H9 (cell line): Measurements from ENCODE around the gene INSC. TPM values are rescaled to one million over a fixed set of nuclear protein-coding genes. Genes with fewer than 3 reads are reported as not detected.

Experiments
- DNase-seq: peaks from one replicate; pipeline ENCODE4 v3.0.0-alpha.2; 2017
- H2AFZ ChIP-seq: one replicate; pipeline ENCODE4 v1.6.1; 2013; ENCODE audit warnings: mild to moderate bottlenecking, low read length, control low read depth, moderate library complexity
- H2AK5ac ChIP-seq: 2 replicates; pipeline ENCODE4 v1.6.1; 2013; ENCODE audit warnings: low read length, control low read depth, mixed read lengths; ENCODE audit not compliant: insufficient read length
- H2BK120ac ChIP-seq: one replicate; pipeline ENCODE4 v1.6.1; 2013; ENCODE audit warnings: low read depth, mild to moderate bottlenecking, low read length, control low read depth, inconsistent platforms; ENCODE audit not compliant: poor library complexity, severe bottlenecking
- H2BK12ac ChIP-seq: 2 replicates; pipeline ENCODE4 v1.6.1; 2013; ENCODE audit warnings: low read length, control low read depth, mixed read lengths, low read depth; ENCODE audit not compliant: insufficient read length
- H2BK15ac ChIP-seq: 2 replicates; pipeline ENCODE4 v1.6.1; 2013; ENCODE audit warnings: low read depth, low read length, control low read depth
- H2BK20ac ChIP-seq: one replicate; pipeline ENCODE4 v1.6.1; 2013; ENCODE audit warnings: low read depth, mild to moderate bottlenecking, low read length, control low read depth, inconsistent platforms; ENCODE audit not compliant: poor library complexity, severe bottlenecking
- H2BK5ac ChIP-seq: 2 replicates; pipeline ENCODE4 v1.6.1; 2013; ENCODE audit warnings: low read length, control low read depth, mixed read lengths; ENCODE audit not compliant: insufficient read length
- H3K14ac ChIP-seq: 2 replicates; pipeline ENCODE4 v1.6.1; 2013; ENCODE audit warnings: low read length, control low read depth; ENCODE audit not compliant: insufficient read depth
- H3K18ac ChIP-seq: 2 replicates; pipeline ENCODE4 v1.6.1; 2013; ENCODE audit warnings: low read depth, mild to moderate bottlenecking, mixed read lengths, low read length, control low read depth; ENCODE audit not compliant: insufficient read length
- H3K23ac ChIP-seq: 2 replicates; pipeline ENCODE4 v1.6.1; 2013; ENCODE audit warnings: low read length, control low read depth, mixed read lengths, low read depth; ENCODE audit not compliant: insufficient read length
- H3K23me2 ChIP-seq: 2 replicates; pipeline ENCODE4 v1.6.1; 2013; ENCODE audit warnings: low read depth, mild to moderate bottlenecking, mixed read lengths, low read length, control low read depth; ENCODE audit not compliant: insufficient read length, poor library complexity, severe bottlenecking
- H3K27ac ChIP-seq: 2 replicates; pipeline ENCODE4 v1.5.1; 2013; ENCODE audit warnings: low read length, control low read depth, mixed read lengths, low read depth; ENCODE audit not compliant: insufficient read length
- H3K27me3 ChIP-seq: 2 replicates; pipeline ENCODE4 v1.6.1; 2013; ENCODE audit warnings: low read length, control low read depth, inconsistent platforms; ENCODE audit not compliant: insufficient read depth
- H3K4ac ChIP-seq: 2 replicates; pipeline ENCODE4 v1.6.1; 2013; ENCODE audit warnings: low read depth, mild to moderate bottlenecking, control low read depth, inconsistent platforms, low read length, moderate library complexity
- H3K4me1 ChIP-seq: 2 replicates; pipeline ENCODE4 v1.6.1; 2013; ENCODE audit warnings: low read length, control low read depth, inconsistent platforms; ENCODE audit not compliant: insufficient read depth
- H3K4me2 ChIP-seq: 2 replicates; pipeline ENCODE4 v1.6.1; 2013; ENCODE audit warnings: low read length, control low read depth, mixed read lengths; ENCODE audit not compliant: insufficient read length, insufficient read depth
- H3K56ac ChIP-seq: 2 replicates; pipeline ENCODE4 v1.6.1; 2013; ENCODE audit warnings: low read depth, mild to moderate bottlenecking, mixed read lengths, low read length, control low read depth; ENCODE audit not compliant: insufficient read length
- H3K79me1 ChIP-seq: 2 replicates; pipeline ENCODE4 v1.6.1; 2013; ENCODE audit warnings: low read depth, mild to moderate bottlenecking, moderate library complexity, low read length, control low read depth, inconsistent platforms; ENCODE audit not compliant: insufficient read depth, poor library complexity, severe bottlenecking
- H3K79me2 ChIP-seq: 2 replicates; pipeline ENCODE4 v1.6.1; 2013; ENCODE audit warnings: low read length, control low read depth, inconsistent platforms; ENCODE audit not compliant: insufficient read depth
- H3K9ac ChIP-seq: 2 replicates; pipeline ENCODE4 v1.6.1; 2013; ENCODE audit warnings: low read length, control low read depth, mixed read lengths; ENCODE audit not compliant: insufficient read length; ENCODE audit errors: extremely low read depth
- H3K9me3 ChIP-seq: one replicate; pipeline ENCODE4 v1.6.1; 2013; ENCODE audit warnings: low read depth, low read length, inconsistent platforms; ENCODE audit not compliant: control insufficient read depth
- H3T11ph ChIP-seq: one replicate; pipeline ENCODE4 v1.6.1; 2013; ENCODE audit warnings: mild to moderate bottlenecking, low read length, control low read depth, inconsistent platforms
- H4K20me1 ChIP-seq: one replicate; pipeline ENCODE4 v1.6.1; 2013; ENCODE audit not compliant: control insufficient read depth, insufficient read length, insufficient read depth
- H4K5ac ChIP-seq: 2 replicates; pipeline ENCODE4 v1.6.1; 2013; ENCODE audit warnings: low read depth, mild to moderate bottlenecking, mixed read lengths, low read length, control low read depth; ENCODE audit not compliant: insufficient read length
- H4K8ac ChIP-seq: replicated peaks from 2 replicates; pipeline ENCODE4 v1.6.1; 2013; ENCODE audit warnings: low read length, control low read depth, mixed read lengths, low read depth; ENCODE audit not compliant: insufficient read length
- H4K91ac ChIP-seq: 2 replicates; pipeline ENCODE4 v1.6.1; 2013; ENCODE audit warnings: low read depth, mild to moderate bottlenecking, moderate library complexity, mixed read lengths, low read length, control low read depth; ENCODE audit not compliant: insufficient read length
- H3K27ac Mint-ChIP-seq, 3 experiments: 2 replicates in 2 of 3; 3 replicates in 1 of 3; pipeline ENCODE4 v1.8.0; 2020 to 2021; ENCODE audit warnings: mixed read lengths in 3 of 3, mild to moderate bottlenecking in 1 of 3, moderate library complexity in 1 of 3
- H3K27me3 Mint-ChIP-seq: 2 replicates; pipeline ENCODE4 v1.8.0; 2021; ENCODE audit warnings: low read depth, mild to moderate bottlenecking, moderate library complexity, mixed read lengths
- H3K36me3 Mint-ChIP-seq, 3 experiments: 2 replicates in 2 of 3; 3 replicates in 1 of 3; pipeline ENCODE4 v1.8.0; 2020 to 2021; ENCODE audit warnings: low read depth in 3 of 3, mixed read lengths in 3 of 3; ENCODE audit not compliant: insufficient read depth in 1 of 3
- H3K4me1 Mint-ChIP-seq, 2 experiments: 2 replicates each; pipeline ENCODE4 v1.8.0; 2020; ENCODE audit warnings: mixed read lengths in 2 of 2
- H3K4me3 Mint-ChIP-seq, 2 experiments: 2 replicates in 1 of 2; 3 replicates in 1 of 2; pipeline ENCODE4 v1.8.0; 2020 to 2021; ENCODE audit warnings: mild to moderate bottlenecking in 2 of 2, mixed read lengths in 2 of 2, moderate library complexity in 1 of 2
- H3K9me3 Mint-ChIP-seq, 2 experiments: 2 replicates in 1 of 2; 3 replicates in 1 of 2; pipeline ENCODE4 v1.8.0; 2020; ENCODE audit warnings: mild to moderate bottlenecking in 2 of 2, mixed read lengths in 2 of 2, moderate library complexity in 1 of 2
- WGBS: extraction: QIAGEN DNeasy Blood & Tissue Kit; methylation state at CpG from one replicate; pipeline ENCODE4 v1.1.7; 2013; ENCODE audit warnings: missing lambda C conversion rate, low lambda C conversion rate, mixed read lengths; ENCODE audit not compliant: insufficient read length; ENCODE audit errors: extremely low coverage; 5-methylcytosine and 5-hydroxymethylcytosine counted together
- total RNA-seq: library from RNA; stranded (reverse); gene quantifications from 2 replicates; pipeline ENCODE4 v1.2.1, GENCODE V29; 2021
- TF ChIP-seq, protein P1 (sequence below): fragments of 200-600 bp; sonication (generic); conservative IDR thresholded peaks from 3 replicates; pipeline ENCODE4 v1.8.0; 2021; ENCODE audit warnings: antibody characterized with exemption, mild to moderate bottlenecking

Gene INSC
- total RNA-seq, 1 experiment from 2014 or later: not detected

DNA sequence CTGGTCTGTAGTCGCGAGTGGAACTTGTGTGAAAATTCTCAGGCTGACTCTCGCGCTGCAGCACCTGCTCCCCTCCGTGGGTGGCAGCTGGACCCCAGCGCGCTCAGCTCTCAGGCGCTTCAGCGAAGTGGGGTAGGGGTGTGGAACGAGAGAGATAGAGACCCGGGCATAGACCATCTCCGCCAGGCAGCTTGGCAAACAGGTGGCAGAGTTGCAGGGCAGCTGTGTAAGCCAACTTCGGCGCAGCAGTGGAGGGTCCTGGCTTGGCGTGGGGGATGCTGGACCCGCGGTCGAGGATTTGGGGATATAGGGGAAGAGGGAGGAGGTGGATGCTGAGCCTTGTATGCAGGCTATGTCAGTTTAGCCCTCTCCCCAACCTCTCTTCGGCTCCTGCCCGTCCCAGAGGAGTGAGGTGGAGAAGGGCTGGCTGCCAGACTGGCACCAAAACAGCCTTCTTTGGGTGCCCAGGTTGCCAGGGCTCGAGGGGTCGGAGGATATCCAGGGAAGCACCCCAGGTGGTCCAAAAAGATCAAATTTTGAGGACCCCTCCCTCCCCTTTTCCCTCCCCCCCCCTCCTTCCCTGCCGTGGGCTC is 42.1 kb upstream of the INSC start:
- Histone ChIP-seq H3K23ac (no peak overlapping the region), H2BK15ac (no peak overlapping the region), H3K4ac (no peak overlapping the region), H3K79me1 (no peaks in the 10 kb centered on the region), H3K4me2 (peak overlapping the region; percentile 46), H2AK5ac (no peak overlapping the region), H3K9ac (no peak overlapping the region), H3K4me1 (no peaks in the 10 kb centered on the region), H2AFZ (no peak overlapping the region), H4K20me1 (no peaks in the 10 kb centered on the region), H3K27ac (no peak overlapping the region), H4K8ac (no peak overlapping the region), H3K23me2 (peaks cover 8% of the 10 kb centered on the region), H3K79me2 (no peaks in the 10 kb centered on the region), H3K27me3 (no peaks in the 10 kb centered on the region; the same call in 1 of the 2 replicates), H3K56ac (no peak overlapping the region), H2BK5ac (no peak overlapping the region), H2BK120ac (no peak overlapping the region), H4K5ac (no peak overlapping the region), H3K18ac (no peak overlapping the region), H3K14ac (no peak overlapping the region), H3T11ph (no peak overlapping the region), H2BK20ac (no peak overlapping the region), H2BK12ac (no peak overlapping the region), H4K91ac (no peak overlapping the region), H3K9me3 (no peaks in the 10 kb centered on the region)
- H3K27ac Mint-ChIP-seq: no peak overlapping the region
- H3K4me3 Mint-ChIP-seq: no peak overlapping the region; a peak in 1 of 5 replicates
- peaks cover 16 to 20% of the 10 kb centered on the region in 2 experiments for H3K4me1 Mint-ChIP-seq
- peaks cover 14% of the 10 kb centered on the region for H3K27me3 Mint-ChIP-seq
- H3K36me3 Mint-ChIP-seq: peaks cover 8 to 29% (median 10%) of the 10 kb centered on the region in 3 experiments
- WGBS: no CpG with 5 or more reads among the region's 23 CpGs
- DNase-seq: no peak
- H3K9me3 Mint-ChIP-seq: peaks cover 38 to 40% of the 10 kb centered on the region in 2 experiments
- TF ChIP-seq, protein P1, sequence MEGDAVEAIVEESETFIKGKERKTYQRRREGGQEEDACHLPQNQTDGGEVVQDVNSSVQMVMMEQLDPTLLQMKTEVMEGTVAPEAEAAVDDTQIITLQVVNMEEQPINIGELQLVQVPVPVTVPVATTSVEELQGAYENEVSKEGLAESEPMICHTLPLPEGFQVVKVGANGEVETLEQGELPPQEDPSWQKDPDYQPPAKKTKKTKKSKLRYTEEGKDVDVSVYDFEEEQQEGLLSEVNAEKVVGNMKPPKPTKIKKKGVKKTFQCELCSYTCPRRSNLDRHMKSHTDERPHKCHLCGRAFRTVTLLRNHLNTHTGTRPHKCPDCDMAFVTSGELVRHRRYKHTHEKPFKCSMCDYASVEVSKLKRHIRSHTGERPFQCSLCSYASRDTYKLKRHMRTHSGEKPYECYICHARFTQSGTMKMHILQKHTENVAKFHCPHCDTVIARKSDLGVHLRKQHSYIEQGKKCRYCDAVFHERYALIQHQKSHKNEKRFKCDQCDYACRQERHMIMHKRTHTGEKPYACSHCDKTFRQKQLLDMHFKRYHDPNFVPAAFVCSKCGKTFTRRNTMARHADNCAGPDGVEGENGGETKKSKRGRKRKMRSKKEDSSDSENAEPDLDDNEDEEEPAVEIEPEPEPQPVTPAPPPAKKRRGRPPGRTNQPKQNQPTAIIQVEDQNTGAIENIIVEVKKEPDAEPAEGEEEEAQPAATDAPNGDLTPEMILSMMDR: no peak
